H1 (cell line): ENCODE results near the gene KCNJ4. TPM values are rescaled to one million over a fixed set of nuclear protein-coding genes. Genes with fewer than 3 reads are reported as not detected.

Experiments used
- CTCF ChIA-PET: fragments of 300-600 bp; sonication (Branson Sonifier 250); formaldehyde crosslinking; loops from one replicate; lab custom pipeline; 2021; ENCODE audit not compliant: partially characterized antibody; lab: Charles Lee
- POLR2A ChIA-PET: fragments of 300-600 bp; sonication (Branson Sonifier 250); formaldehyde crosslinking; loops from one replicate; lab custom pipeline; 2021; ENCODE audit warnings: inconsistent platforms; ENCODE audit not compliant: partially characterized antibody; lab: Charles Lee
- DNase-seq, 2 experiments: peaks; one replicate each; pipeline versions ENCODE4 v3.0.0 to v3.0.0-alpha.2; 2010 to 2022; ENCODE audit warnings: low spot score in 2 of 2, low read depth in 1 of 2, mixed read lengths in 1 of 2
- FAIRE-seq: peaks from 2 replicates; lab custom pipeline; 2011; peaks lifted over from hg19 to GRCh38; lab: Jason Lieb, UNC
- H2AFZ ChIP-seq: 2 replicates; pipeline ENCODE4 v1.8.1; 2012; ENCODE audit warnings: low read length, inconsistent platforms
- H2AK5ac ChIP-seq: 2 replicates; pipeline ENCODE4 v1.6.1; 2013; ENCODE audit warnings: low read depth, low read length
- H2BK120ac ChIP-seq: replicated peaks from 2 replicates; pipeline ENCODE3; 2013; ENCODE audit warnings: low read depth, low read length, inconsistent platforms
- H2BK12ac ChIP-seq: 2 replicates; pipeline ENCODE4 v1.6.1; 2013; ENCODE audit warnings: low read depth, low read length
- H2BK15ac ChIP-seq: 2 replicates; pipeline ENCODE4 v1.6.1; 2013; ENCODE audit warnings: low read length
- H2BK20ac ChIP-seq: 2 replicates; pipeline ENCODE4 v1.6.1; 2013; ENCODE audit warnings: low read length
- H2BK5ac ChIP-seq: 2 replicates; pipeline ENCODE4 v1.6.1; 2013; ENCODE audit warnings: low read depth, low read length
- H3K14ac ChIP-seq: 2 replicates; pipeline ENCODE4 v1.6.1; 2013; ENCODE audit warnings: inconsistent platforms; ENCODE audit not compliant: insufficient read length
- H3K18ac ChIP-seq: 2 replicates; pipeline ENCODE4 v1.6.1; 2013; ENCODE audit warnings: low read length; ENCODE audit errors: extremely low read depth
- H3K23ac ChIP-seq: 2 replicates; pipeline ENCODE4 v1.6.1; 2013; ENCODE audit warnings: inconsistent platforms; ENCODE audit not compliant: insufficient read length
- H3K23me2 ChIP-seq: 2 replicates; pipeline ENCODE4 v1.6.1; 2013; ENCODE audit warnings: low read depth, low read length
- H3K27ac ChIP-seq: 2 replicates; pipeline ENCODE4 v1.6.1; 2011; ENCODE audit warnings: low read depth, low read length, inconsistent platforms
- H3K27me3 ChIP-seq, 4 experiments: replicated peaks in 1 of 4; 1 replicate in 1 of 4; 2 replicates in 3 of 4; pipeline versions ENCODE4 v1.6.1 to v1.8.1; 2011 to 2013; ENCODE audit warnings: low read length in 3 of 4, mild to moderate bottlenecking in 3 of 4, inconsistent platforms in 2 of 4, mixed read lengths in 2 of 4, moderate library complexity in 1 of 4; ENCODE audit not compliant: control insufficient read depth in 3 of 4, insufficient read depth in 3 of 4; ENCODE audit errors: extremely low read depth in 1 of 4
- H3K36me3 ChIP-seq, 4 experiments: 2 replicates each; pipeline versions ENCODE4 v1.6.1 to v1.8.1; 2011 to 2013; ENCODE audit warnings: mild to moderate bottlenecking in 4 of 4, low read length in 3 of 4, moderate library complexity in 2 of 4, control low read depth in 1 of 4, inconsistent platforms in 1 of 4; ENCODE audit not compliant: insufficient read depth in 4 of 4, control insufficient read depth in 2 of 4
- H3K4ac ChIP-seq: replicated peaks from 2 replicates; pipeline ENCODE3; 2013; ENCODE audit warnings: low read length, low read depth, mixed read lengths, inconsistent platforms; ENCODE audit not compliant: insufficient read length
- H3K4me1 ChIP-seq, 4 experiments: replicated peaks in 1 of 4; 1 replicate in 1 of 4; 2 replicates in 3 of 4; pipeline versions ENCODE4 v1.6.1 to v1.8.1; 2011 to 2013; ENCODE audit warnings: low read length in 3 of 4, inconsistent platforms in 2 of 4, mixed read lengths in 1 of 4; ENCODE audit not compliant: insufficient read depth in 4 of 4, control insufficient read depth in 3 of 4
- H3K4me2 ChIP-seq, 2 experiments: 2 replicates each; pipeline versions ENCODE4 v1.6.1 to v1.8.1; 2011 to 2013; ENCODE audit warnings: low read depth in 2 of 2, low read length in 2 of 2, control low read depth in 1 of 2, inconsistent platforms in 1 of 2, mild to moderate bottlenecking in 1 of 2; ENCODE audit not compliant: insufficient read depth in 1 of 2
- H3K4me3 ChIP-seq, 4 experiments: fragments of 200-600, 300-600 bp in 1 of 4; sonication (generic), shearing (Covaris generic), sonication (Bioruptor Twin) in 1 of 4; 2 replicates each; pipeline versions ENCODE4 v1.5.1 to v1.8.1; 2011 to 2016; ENCODE audit warnings: low read length in 4 of 4, low read depth in 3 of 4, control low read depth in 2 of 4, inconsistent platforms in 2 of 4, mild to moderate bottlenecking in 2 of 4, mixed read lengths in 1 of 4, moderate library complexity in 1 of 4; ENCODE audit not compliant: insufficient read depth in 2 of 4; ENCODE audit errors: extremely low read depth in 1 of 4
- H3K56ac ChIP-seq: replicated peaks from 2 replicates; pipeline ENCODE3; 2013; ENCODE audit warnings: low read depth, mild to moderate bottlenecking, mixed read lengths, low read length, inconsistent platforms; ENCODE audit not compliant: insufficient read length
- H3K79me1 ChIP-seq: 2 replicates; pipeline ENCODE4 v1.6.1; 2013; ENCODE audit warnings: low read depth, low read length, control low read depth
- H3K79me2 ChIP-seq, 2 experiments: 2 replicates each; pipeline versions ENCODE4 v1.6.1 to v1.8.1; 2012 to 2013; ENCODE audit warnings: low read length in 2 of 2, mild to moderate bottlenecking in 2 of 2, inconsistent platforms in 1 of 2; ENCODE audit not compliant: insufficient read depth in 2 of 2, control insufficient read depth in 1 of 2
- H3K9ac ChIP-seq, 4 experiments: replicated peaks in 1 of 4; 1 replicate in 1 of 4; 2 replicates in 3 of 4; pipeline versions ENCODE4 v1.6.1 to v1.8.1; 2011 to 2013; ENCODE audit warnings: low read depth in 3 of 4, low read length in 3 of 4, control low read depth in 2 of 4, mild to moderate bottlenecking in 2 of 4, moderate library complexity in 2 of 4, inconsistent platforms in 1 of 4; ENCODE audit errors: extremely low read depth in 1 of 4
- H3K9me3 ChIP-seq, 2 experiments: 2 replicates each; pipeline versions ENCODE4 v1.6.1 to v1.8.1; 2012 to 2013; ENCODE audit warnings: mild to moderate bottlenecking in 2 of 2, moderate library complexity in 2 of 2, control low read depth in 1 of 2, inconsistent platforms in 1 of 2, low read depth in 1 of 2, low read length in 1 of 2, mixed read lengths in 1 of 2; ENCODE audit not compliant: insufficient read depth in 2 of 2
- H4K20me1 ChIP-seq, 2 experiments: replicated peaks in 1 of 2; 2 replicates each; pipeline versions ENCODE3 to v1.8.1; 2011 to 2013; ENCODE audit warnings: inconsistent platforms in 2 of 2, low read length in 2 of 2, mild to moderate bottlenecking in 1 of 2; ENCODE audit not compliant: insufficient read depth in 2 of 2, control insufficient read depth in 1 of 2
- H4K5ac ChIP-seq: 2 replicates; pipeline ENCODE4 v1.6.1; 2013; ENCODE audit warnings: low read length, low read depth, mixed read lengths, inconsistent platforms; ENCODE audit not compliant: insufficient read length
- H4K8ac ChIP-seq: 2 replicates; pipeline ENCODE4 v1.8.0; 2013; ENCODE audit warnings: mild to moderate bottlenecking, moderate library complexity, low read length, inconsistent platforms; ENCODE audit not compliant: insufficient read depth; ENCODE audit errors: extremely low read depth
- H4K91ac ChIP-seq: replicated peaks from 2 replicates; pipeline ENCODE3; 2013; ENCODE audit warnings: low read length, mixed read lengths, inconsistent platforms; ENCODE audit not compliant: insufficient read length
- KDM1A ChIP-seq: fragments of 200-600, 300-600 bp; sonication (generic); IDR thresholded peaks from 2 replicates; pipeline ENCODE4 v1.7.1; 2016; ENCODE audit warnings: mild to moderate bottlenecking, low read length, borderline replicate concordance
- POLR2AphosphoS5 ChIP-seq: IDR thresholded peaks from 2 replicates; pipeline ENCODE4 v1.6.1; 2011; ENCODE audit warnings: low read depth, low read length
- SP1 ChIP-seq: IDR thresholded peaks from 2 replicates; pipeline ENCODE4 v1.6.1; 2011; ENCODE audit warnings: low read depth, low read length
- WGBS, 2 experiments: shearing (Covaris generic) in 1 of 2; methylation state at CpG; one replicate each; pipeline versions ENCODE4 v1.1.6 to v1.1.7; 2013 to 2015; ENCODE audit warnings: low lambda C conversion rate in 2 of 2, mixed read lengths in 2 of 2, inconsistent platforms in 1 of 2, low coverage in 1 of 2, missing lambda C conversion rate in 1 of 2; ENCODE audit not compliant: insufficient replicate concordance in 2 of 2, insufficient coverage in 1 of 2, insufficient read length in 1 of 2; ENCODE audit errors: extremely low coverage in 1 of 2, missing lambda C conversion rate in 1 of 2; 5-methylcytosine and 5-hydroxymethylcytosine counted together
- polyA plus RNA-seq, 7 experiments: library from polyadenylated mRNA; depleted of rRNA in 3 of 7; stranded (reverse) in 5 of 7; unstranded in 2 of 7; fragments of >200 nt in 5 of 7; fragments of 200-250 nt in 2 of 7; gene quantifications; 1 replicate in 5 of 7; 2 replicates in 1 of 7; 4 replicates in 1 of 7; pipeline versions ENCODE4 v1.2.1 to v1.2.3, GENCODE V29; 2011 to 2013; ENCODE audit warnings: missing spikeins in 2 of 7, mixed read lengths in 2 of 7
- total RNA-seq: library from RNA; stranded (reverse); fragmentation: NEBNext Ultra II Directional; extraction: Animal tissue kit (Norgen Biotek cat#: 25700); gene quantifications from 2 replicates; pipeline ENCODE4 v1.2.1, GENCODE V29; 2021

Gene KCNJ4
- total and polyA plus RNA-seq, 2 of the 8 experiments (the other 6 are each of a cell fraction or from before 2014, with no cell fraction given) = 1.4 to 2.2 TPM

DNA sequence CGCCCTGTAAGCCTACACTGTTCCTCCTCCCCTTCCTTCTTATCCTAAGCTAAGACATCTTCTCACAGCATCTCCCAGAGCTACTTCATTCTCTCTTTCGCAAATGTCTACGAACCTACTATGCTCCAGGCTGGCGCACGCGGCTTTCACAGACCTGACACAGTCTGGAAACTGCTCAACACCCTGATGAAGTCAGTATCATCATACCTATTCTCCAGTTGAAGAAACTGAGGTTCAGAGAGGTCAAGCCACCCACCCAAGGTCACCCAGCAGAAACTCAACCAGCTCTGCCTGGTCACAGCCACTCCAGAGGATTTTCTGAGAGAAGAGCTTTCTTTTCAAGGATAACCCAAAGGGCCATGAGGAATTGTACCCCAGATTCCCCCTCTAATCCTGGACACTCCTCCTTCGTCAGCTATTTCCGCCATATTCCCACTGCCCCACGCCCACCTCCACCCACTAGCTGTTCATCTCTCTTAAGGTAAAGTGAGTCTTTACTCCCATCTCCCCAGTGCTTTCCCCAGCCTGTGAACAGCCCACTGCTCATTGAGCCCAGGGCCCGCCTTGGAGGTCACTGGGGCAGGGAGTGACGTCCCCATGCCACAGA lies 1.8 kb downstream of the KCNJ4 start:
- H3K4me3 ChIP-seq = no peak overlapping the region
- H3K4me1 ChIP-seq = peaks cover 0 to 18% (median 9%) of the 10 kb centered on the region in 4 experiments; a peak in 6 of 7 replicates
- H3K4ac ChIP-seq = no peak overlapping the region
- H3K18ac ChIP-seq = no peak overlapping the region
- H2BK12ac ChIP-seq = no peak overlapping the region
- no peak overlapping the region for H2BK20ac ChIP-seq
- no peak overlapping the region for H4K5ac ChIP-seq
- no peak overlapping the region for H3K27ac ChIP-seq
- peaks cover 15 to 37% (median 31%) of the 10 kb centered on the region in 4 experiments for H3K27me3 ChIP-seq
- no peaks in the 10 kb centered on the region for H3K79me1 ChIP-seq
- CTCF ChIA-PET = interaction anchor here (0.8 to 2.5 kb wide), 9 partner anchors 9 to 51 kb away, joined by 3 to 9 read pairs (median 5); no protein-coding TSS in a partner anchor
- FAIRE-seq (no peak), DNase-seq (no peak)
- no peak overlapping the region; a peak in 1 of 4 replicates for H3K4me2 ChIP-seq
- H3K23ac ChIP-seq = no peak overlapping the region
- no peak overlapping the region for H2BK120ac ChIP-seq
- no peaks in the 10 kb centered on the region for H3K9me3 ChIP-seq
- peak overlapping the region; percentile 92; the same call in 1 of the 2 replicates for H2BK15ac ChIP-seq
- H3K23me2 ChIP-seq = peaks cover 17% of the 10 kb centered on the region; the same call in 1 of the 2 replicates
- 83% methylated on average over 11 of the region's 11 CpGs; no CpG with 5 or more reads in 1 of the 2 experiments for WGBS, 2 experiments
- H2AFZ ChIP-seq = no peak overlapping the region
- no peak overlapping the region for H3K56ac ChIP-seq
- no peak overlapping the region for H3K14ac ChIP-seq
- POLR2A ChIA-PET = interaction anchor here (1.3 to 3.3 kb wide), 3 partner anchors 16 to 31 kb away, joined by 4 to 11 read pairs (median 7); no protein-coding TSS in a partner anchor
- no peak overlapping the region for H4K8ac ChIP-seq
- no peak overlapping the region for H2AK5ac ChIP-seq
- no peaks in the 10 kb centered on the region for H3K79me2 ChIP-seq
- TF ChIP-seq SP1 (no peak), POLR2AphosphoS5 (no peak), KDM1A (peak; percentile 45; the same call in 1 of the 2 replicates)
- no peak overlapping the region for H2BK5ac ChIP-seq
- no peaks in the 10 kb centered on the region; a peak in 1 of 8 replicates for H3K36me3 ChIP-seq
- no peak overlapping the region for H4K91ac ChIP-seq
- peaks cover 5 to 10% of the 10 kb centered on the region in 2 experiments for H4K20me1 ChIP-seq
- H3K9ac ChIP-seq = no peak overlapping the region
